Activated CD4-positive, CD25-positive, alpha-beta regulatory T cell treated with anti-CD3 and anti-CD28 coated beads, Interleukin-2, amount 50 U/mL, for 16 hours (primary cell): ENCODE data around the gene GABPB2.

Source experiments
- DNase-seq: peaks from one replicate; pipeline ENCODE4 v3.0.0-alpha.2; 2020; ENCODE audit warnings: low read depth, low spot score

Gene GABPB2

GRCh38 chr1:151070474-151071276 is at the start of gene GABPB2:
TSS of gene GABPB2 (plus strand) at chr1:151070761. CDS start at chr1:151088190, 17,429 bp downstream.
- DNase-seq: peak; percentile 65

- peak; percentile 63 for DNase-seq
These were observed 45.9 kb upstream of the GABPB2 start for GRCh38 chr1:151024540-151025146.

- DNase-seq: no peak
These were observed 44.1 kb upstream of the GABPB2 start for GRCh38 chr1:151026460-151026859.

- no peak for DNase-seq
These were observed 38.4 kb upstream of the GABPB2 start for GRCh38 chr1:151032164-151032563.

DNA sequence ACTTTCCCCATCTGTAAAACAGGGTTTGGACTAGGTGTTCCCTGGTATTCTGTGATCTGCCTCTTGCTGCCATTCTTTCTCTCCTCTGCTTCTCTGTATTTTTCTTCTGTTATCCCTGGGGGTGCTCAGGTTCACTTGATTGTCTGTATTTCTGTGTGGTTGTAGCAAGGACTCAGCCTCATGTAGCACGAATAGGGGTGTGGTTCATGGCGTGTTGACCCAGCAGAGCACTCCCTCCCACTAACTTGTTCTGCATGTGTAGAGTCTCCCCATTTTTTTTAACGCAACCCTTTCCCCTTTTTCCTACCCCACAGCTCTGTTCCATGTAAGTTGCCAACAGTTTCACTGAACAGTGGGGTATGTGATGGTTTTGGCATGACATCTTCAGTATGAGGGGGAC is 35.4 kb upstream of the GABPB2 start:
- no peak for DNase-seq

- DNase-seq: no peak
These were observed 34.2 kb upstream of the GABPB2 start, which contains the start of gene BNIPL for GRCh38 chr1:151036356-151036755. TSS of gene BNIPL (plus strand) at chr1:151036586. CDS start at chr1:151036726, 140 bp downstream.

DNA sequence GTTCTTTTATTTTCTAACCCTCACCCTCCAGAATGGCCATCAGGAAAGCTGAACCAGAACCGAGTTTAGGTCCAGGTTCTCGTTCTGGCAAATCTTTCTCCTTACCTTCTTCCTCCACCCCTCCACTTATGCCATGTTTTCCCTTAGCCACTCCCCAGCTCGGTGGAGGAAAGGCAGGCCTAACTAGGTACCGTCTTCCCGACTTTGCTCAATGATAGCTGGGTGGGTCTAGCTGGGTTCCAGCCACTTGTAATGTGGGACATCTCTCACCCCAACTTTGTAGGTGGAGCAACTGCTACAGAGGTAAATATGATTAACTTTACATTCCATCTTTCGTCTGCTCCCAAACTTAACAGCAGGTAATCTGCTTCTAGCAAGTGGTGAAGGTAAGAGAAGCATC is 33.5 kb upstream of the GABPB2 start:
- DNase-seq: no peak

DNA sequence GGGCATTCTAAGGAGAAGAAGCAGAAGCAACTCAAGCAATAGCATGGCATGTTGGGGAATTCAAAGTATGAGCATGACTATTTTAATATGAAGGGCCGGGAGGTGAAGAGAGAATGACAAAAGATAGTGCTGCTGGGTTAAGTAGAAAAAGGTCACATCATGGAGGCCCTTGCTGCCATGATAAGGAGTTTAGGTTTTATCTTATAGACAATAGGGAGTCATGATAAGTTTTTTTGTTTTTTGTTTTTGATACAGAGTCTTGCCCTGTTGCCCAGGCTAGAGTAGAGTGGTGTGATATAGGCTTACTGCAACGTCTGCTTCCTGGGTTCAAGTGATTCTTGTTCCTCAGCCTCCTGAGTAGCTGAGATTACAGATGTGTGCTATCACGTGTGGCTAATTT is 31.0 kb upstream of the GABPB2 start:
- DNase-seq: no peak

DNA sequence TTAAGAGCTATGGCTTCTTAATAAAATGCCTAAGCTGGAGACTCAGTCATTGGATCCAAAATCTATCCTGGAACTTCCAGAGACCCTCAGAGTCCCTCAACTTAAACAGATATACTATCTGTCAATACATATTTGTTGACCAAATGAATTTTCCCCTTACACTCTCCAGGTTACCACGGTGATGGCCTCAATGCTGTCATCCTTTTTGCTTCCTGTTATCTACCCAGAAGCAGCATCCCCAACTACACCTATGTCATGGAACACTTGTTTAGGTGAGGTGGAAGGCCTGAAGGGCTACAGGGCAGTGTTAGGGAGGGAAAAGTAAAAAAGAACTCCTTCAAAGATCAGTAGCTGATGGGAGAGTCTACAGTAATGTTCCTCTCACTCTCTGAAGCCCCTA is 27.4 kb upstream of the GABPB2 start:
- DNase-seq: no peak

- DNase-seq: peak; percentile 31
These were observed 23.0 kb upstream of the GABPB2 start, which contains the start of gene C1orf56 for GRCh38 chr1:151047591-151047924. TSS of gene C1orf56 (plus strand) at chr1:151047751. CDS start at chr1:151047848, 97 bp downstream.

DNA sequence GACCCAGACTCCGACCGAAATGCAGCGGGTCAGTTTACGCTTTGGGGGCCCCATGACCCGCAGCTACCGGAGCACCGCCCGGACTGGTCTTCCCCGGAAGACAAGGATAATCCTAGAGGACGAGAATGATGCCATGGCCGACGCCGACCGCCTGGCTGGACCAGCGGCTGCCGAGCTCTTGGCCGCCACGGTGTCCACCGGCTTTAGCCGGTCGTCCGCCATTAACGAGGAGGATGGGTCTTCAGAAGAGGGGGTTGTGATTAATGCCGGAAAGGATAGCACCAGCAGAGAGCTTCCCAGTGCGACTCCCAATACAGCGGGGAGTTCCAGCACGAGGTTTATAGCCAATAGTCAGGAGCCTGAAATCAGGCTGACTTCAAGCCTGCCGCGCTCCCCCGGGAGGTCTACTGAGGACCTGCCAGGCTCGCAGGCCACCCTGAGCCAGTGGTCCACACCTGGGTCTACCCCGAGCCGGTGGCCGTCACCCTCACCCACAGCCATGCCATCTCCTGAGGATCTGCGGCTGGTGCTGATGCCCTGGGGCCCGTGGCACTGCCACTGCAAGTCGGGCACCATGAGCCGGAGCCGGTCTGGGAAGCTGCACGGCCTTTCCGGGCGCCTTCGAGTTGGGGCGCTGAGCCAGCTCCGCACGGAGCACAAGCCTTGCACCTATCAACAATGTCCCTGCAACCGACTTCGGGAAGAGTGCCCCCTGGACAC is 22.5 kb upstream of the GABPB2 start:
- DNase-seq: no peak

- no peak for DNase-seq
These were observed 21.9 kb upstream of the GABPB2 start for GRCh38 chr1:151048645-151049032.

DNA sequence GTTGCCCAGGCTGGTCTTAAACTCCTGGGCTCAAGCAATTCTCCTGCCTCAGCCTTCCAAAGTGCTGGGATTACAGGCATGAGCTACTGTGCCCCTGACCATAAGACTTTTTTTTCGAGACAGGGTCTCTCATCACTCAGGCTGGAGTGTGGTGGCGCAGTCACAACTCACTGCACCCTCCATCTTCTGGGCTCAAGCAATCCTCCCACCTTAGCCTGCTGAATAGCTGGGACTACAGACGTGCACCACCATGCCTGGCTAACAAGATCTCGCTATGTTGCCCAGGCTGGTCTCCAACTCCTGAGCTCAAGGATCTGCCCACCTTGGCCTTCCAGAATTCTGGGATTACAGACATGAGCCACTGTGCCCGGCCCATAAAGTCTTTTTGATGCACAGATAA is 21.1 kb upstream of the GABPB2 start:
- DNase-seq: no peak

DNA sequence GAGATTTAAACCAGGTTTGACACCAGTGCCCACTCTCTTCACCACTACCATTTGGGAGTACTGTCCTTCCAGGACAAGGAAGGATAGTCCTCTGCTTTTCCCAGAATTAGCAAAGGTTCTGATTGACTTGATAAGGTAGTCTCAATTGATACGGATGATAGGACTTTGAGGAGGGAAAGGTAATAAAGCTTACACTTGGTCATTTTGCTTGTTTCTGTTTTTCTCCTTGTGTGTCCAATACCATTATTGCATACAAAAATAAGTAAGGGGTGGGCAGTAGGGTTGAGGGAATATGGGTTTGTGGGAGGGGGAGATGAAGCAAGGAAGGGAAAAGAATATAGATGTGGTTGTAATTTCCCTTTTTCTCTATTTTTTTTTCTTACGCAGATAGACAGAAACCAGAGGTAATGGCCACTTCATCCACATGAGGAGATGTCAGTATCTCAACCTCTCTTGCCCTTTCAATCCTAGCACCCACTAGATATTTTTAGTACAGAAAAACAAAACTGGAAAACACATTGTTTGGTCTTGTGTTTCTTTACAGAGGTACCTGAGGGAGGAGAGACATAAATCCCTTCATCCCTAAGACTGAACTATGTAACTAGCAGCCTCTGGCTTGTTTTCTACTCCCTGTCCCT is 20.4 kb upstream of the GABPB2 start:
- DNase-seq: no peak

DNA sequence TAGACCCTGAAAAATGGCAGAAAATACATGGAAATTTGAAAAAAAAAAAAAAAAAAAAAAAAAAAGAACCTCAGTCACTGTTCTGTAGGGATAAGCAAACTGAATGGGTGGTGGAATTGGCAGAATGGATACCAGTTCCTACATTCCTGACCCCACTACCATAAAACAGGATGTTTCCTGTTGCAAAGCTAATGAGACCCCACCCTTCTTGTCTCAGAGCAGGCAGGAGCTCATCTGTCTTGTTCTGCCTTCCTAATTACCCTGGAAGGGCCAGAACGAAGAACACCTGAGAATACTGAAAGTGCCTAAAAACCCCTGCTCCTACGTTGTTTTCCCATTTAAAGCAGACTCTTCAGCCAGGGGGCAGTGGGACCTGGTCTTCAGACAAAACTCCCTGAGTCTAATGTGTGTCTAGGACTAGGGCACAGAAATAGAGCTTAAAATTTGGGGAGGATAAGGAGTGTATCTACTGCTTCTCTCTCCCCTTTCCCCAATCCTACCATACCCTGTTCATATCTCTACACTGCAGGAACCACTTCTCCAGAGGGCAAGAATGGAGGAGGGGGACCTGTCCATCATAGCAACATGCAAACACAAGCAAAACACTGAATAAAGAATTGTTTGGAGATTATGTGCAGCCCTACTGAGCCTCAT is 19.1 kb upstream of the GABPB2 start:
- DNase-seq: no peak

- DNase-seq: no peak
These were observed 15.5 kb upstream of the GABPB2 start for GRCh38 chr1:151054971-151055547.

DNA sequence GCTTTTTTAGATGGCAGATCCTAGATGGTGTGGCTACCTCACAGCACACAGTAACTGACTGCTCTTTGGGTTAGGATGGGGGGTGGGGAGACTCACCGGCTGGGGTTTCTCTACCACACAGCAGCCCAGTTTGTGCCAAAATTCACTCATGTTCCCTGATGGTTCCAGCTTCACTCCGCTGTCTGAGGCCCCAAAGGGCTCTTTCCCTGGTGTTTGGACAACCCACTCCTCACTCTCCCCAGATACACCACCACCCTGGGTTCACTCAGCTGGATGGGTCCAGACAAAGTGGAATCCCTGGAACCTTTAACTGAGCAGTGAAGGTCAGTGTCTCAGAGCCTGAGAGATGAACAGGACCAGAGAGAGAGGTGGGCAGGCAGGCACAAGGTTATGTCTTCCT is 15.0 kb upstream of the GABPB2 start:
- DNase-seq: no peak

GRCh38 chr1:151056149-151056548 is 14.4 kb upstream of the GABPB2 start:
- no peak for DNase-seq

DNA sequence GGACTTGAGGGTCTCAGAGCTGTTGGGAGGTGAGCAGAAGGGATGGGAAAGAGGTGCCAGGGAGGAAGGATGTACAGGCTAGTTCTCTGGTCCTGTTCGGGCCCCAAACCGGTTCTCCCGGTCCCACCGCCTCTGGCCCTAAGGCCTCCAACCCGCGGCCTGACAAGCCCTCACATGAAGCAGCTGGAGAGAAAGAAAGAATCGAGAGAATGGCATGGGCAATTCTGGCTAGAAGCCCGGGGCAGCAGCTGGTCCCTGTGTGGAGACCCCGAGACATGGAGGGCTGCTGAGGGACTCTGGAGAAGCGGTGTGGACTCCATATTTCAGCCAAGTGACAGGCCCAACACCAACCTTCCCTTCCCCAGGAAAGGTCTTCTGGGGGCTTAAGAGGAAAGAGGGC is 11.9 kb upstream of the GABPB2 start:
- no peak for DNase-seq

DNA sequence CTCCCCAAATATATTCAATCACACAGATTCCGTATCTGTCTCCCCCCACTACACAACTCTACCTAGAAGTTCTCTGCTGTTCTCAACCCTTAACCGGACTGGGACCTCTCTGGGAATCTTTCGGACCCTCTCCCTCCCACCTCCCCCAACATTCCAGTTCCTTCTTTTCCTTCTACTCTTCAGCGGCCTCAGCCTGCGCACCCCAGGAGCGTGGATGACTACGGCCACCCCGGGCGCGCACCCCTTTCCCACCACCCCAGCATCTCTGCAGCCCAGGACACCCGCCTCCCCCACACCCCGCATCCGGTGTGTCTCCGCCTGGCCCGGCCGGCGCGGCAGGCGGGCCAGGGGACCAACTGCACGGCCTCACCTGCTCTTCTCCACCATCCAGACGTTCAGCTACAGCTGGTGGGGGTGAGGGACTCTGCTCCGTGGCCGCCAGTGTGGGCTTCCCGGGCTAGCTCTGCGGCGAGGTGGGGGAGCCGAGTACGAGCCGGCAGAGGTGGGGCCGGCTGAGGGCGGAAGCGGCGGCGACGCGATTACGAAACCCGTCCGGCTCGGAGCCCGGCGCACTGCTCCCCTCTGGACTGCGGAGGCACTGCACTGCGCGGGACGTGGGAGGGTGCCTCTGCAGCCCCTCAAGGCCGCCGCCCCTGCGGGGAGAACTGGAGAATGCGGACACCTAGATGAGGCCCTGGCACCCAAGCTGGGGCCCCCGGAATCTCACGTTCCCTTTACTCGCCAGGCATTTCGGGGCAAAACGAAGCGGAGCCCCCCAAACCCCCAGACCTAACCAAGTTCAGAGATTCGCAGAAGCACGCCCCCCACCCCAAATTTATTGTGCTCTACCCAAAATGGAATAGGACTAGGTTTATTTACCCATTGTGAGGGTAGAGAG is 11.2 kb upstream of the GABPB2 start, which contains the start of gene CDC42SE1:
CDC42SE1 (minus strand) TSS at position 514 of the 898 bp plus-strand sequence. CDS start 3,892 bp downstream, outside the sequence.
- DNase-seq: peak; percentile 61
